OCI-LY3 (cell line): ENCODE data around the gene TBC1D5.

Experiments used
- H2AFZ ChIP-seq: fragments of 200-600, 300-600 bp; shearing (Covaris generic); 2 replicates; pipeline ENCODE4 v1.6.0; 2014; ENCODE audit warnings: antibody characterized with exemption, low read depth, low read length
- H3K27ac ChIP-seq: fragments of 200-600, 300-600 bp; sonication (generic); 2 replicates; pipeline ENCODE4 v1.5.1; 2014; ENCODE audit warnings: mild to moderate bottlenecking, low read length, moderate library complexity, mixed read lengths
- H3K27me3 ChIP-seq: fragments of 200-600, 300-600 bp; sonication (generic); 2 replicates; pipeline ENCODE4 v1.6.1; 2014; ENCODE audit warnings: low read depth, low read length, mixed read lengths
- H3K36me3 ChIP-seq: fragments of 200-600, 300-600 bp; sonication (generic); replicated peaks from 2 replicates; pipeline ENCODE3; 2014; ENCODE audit warnings: low read depth, low read length, mixed read lengths
- H3K4me1 ChIP-seq: fragments of 300-600, 200-600 bp; sonication (generic); 2 replicates; pipeline ENCODE4 v1.6.1; 2014; ENCODE audit warnings: low read length, mixed read lengths
- H3K4me2 ChIP-seq: fragments of 200-600, 300-600 bp; sonication (generic); 2 replicates; pipeline ENCODE4 v1.6.1; 2014; ENCODE audit warnings: low read length, mixed read lengths
- H3K4me3 ChIP-seq: fragments of 300-600, 200-600 bp; sonication (generic); 2 replicates; pipeline ENCODE4 v1.5.1; 2014; ENCODE audit warnings: antibody characterized with exemption, mild to moderate bottlenecking, low read length, moderate library complexity
- H3K79me2 ChIP-seq: fragments of 300-600, 200-600 bp; shearing (Covaris generic); 2 replicates; pipeline ENCODE4 v1.6.1; 2014; ENCODE audit warnings: mild to moderate bottlenecking, low read length, mixed read lengths
- H3K9ac ChIP-seq: fragments of 300-600, 200-600 bp; shearing (Covaris generic); 2 replicates; pipeline ENCODE4 v1.6.0; 2014; ENCODE audit warnings: mild to moderate bottlenecking, low read length, moderate library complexity
- H3K9me3 ChIP-seq: fragments of 200-600, 300-600 bp; shearing (Covaris generic); 2 replicates; pipeline ENCODE4 v1.6.1; 2014; ENCODE audit warnings: low read length, mixed read lengths; ENCODE audit not compliant: insufficient read depth
- H4K20me1 ChIP-seq: fragments of 200-600, 300-600 bp; sonication (generic); 2 replicates; pipeline ENCODE4 v1.6.1; 2016; ENCODE audit warnings: low read length, mixed read lengths; ENCODE audit not compliant: insufficient read depth
- EZH2phosphoT487 ChIP-seq: fragments of 200-600 bp; shearing (Covaris generic); IDR thresholded peaks from 2 replicates; pipeline ENCODE4 v1.6.1; 2018; ENCODE audit warnings: antibody characterized with exemption, mixed run types, low read depth
- TF ChIP-seq, protein P1 (sequence below): fragments of 200-600, 300-600 bp; sonication (generic); IDR thresholded peaks from 2 replicates; pipeline ENCODE4 v1.5.1; 2014; ENCODE audit warnings: antibody characterized with exemption, low read length, low read depth

TBC1D5 gene

DNA sequence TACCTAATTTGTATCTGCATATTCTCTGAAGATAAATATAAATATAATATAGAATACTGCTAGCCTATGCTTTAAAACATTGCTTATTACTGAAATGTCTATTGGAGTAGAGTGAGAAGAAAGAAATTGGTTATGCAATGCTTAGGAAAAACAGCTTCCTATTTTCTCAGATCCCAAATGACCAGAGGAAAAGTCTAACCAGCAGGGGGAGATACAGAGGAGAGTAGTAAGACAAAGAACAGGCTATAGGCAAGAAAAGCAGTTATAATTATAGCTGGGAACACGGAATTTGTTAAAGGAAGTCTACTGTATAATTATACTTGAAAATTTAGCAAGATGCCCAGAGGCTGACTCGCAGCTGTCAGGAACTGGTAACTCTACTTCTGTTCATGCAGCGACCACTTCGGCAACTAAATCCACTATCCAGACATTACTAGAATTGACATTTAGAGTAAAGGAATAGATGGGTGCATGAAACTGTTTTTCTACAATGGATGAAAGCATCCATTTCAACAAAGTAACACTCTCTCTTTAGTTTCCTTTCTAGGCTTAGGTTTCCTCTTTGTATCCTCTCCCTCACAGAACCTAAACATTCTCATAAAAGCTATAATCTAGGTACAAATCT is 97.2 kb downstream of the TBC1D5 start:
- H2AFZ ChIP-seq, result no peak overlapping the region
- H3K27ac ChIP-seq, result no peak overlapping the region
- no peak overlapping the region for H3K4me2 ChIP-seq
- no peak overlapping the region for H3K4me3 ChIP-seq
- no peaks in the 10 kb centered on the region for H3K27me3 ChIP-seq
- TF ChIP-seq EZH2phosphoT487, result no peak
- TF ChIP-seq, protein P1, sequence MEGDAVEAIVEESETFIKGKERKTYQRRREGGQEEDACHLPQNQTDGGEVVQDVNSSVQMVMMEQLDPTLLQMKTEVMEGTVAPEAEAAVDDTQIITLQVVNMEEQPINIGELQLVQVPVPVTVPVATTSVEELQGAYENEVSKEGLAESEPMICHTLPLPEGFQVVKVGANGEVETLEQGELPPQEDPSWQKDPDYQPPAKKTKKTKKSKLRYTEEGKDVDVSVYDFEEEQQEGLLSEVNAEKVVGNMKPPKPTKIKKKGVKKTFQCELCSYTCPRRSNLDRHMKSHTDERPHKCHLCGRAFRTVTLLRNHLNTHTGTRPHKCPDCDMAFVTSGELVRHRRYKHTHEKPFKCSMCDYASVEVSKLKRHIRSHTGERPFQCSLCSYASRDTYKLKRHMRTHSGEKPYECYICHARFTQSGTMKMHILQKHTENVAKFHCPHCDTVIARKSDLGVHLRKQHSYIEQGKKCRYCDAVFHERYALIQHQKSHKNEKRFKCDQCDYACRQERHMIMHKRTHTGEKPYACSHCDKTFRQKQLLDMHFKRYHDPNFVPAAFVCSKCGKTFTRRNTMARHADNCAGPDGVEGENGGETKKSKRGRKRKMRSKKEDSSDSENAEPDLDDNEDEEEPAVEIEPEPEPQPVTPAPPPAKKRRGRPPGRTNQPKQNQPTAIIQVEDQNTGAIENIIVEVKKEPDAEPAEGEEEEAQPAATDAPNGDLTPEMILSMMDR, result peak; percentile 81
- no peaks in the 10 kb centered on the region for H3K9me3 ChIP-seq
- H3K36me3 ChIP-seq, result no peaks in the 10 kb centered on the region
- peaks cover 16% of the 10 kb centered on the region for H3K79me2 ChIP-seq
- H3K9ac ChIP-seq, result no peak overlapping the region
- H3K4me1 ChIP-seq, result no peaks in the 10 kb centered on the region; the same call in 1 of the 2 replicates
- H4K20me1 ChIP-seq, result peaks cover 36% of the 10 kb centered on the region

DNA sequence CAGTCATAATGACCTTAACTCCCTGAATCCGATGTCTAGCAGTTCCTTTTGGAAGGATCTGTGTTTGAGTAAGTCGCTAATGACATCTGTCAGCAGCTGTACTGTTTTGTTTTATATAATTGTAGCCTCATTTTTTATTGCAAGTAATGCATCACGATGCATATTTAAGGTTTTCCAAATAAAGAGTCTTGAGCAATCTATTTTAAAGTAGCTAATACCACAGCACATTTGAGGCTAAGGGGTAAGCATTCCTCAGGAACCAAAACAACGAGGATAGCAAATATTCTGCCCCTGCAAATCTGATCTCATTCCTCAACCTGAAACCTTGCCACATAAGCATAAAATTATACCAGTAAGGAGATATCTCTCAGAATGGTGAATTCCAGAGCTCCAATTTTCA is 98.7 kb downstream of the TBC1D5 start:
- Histone ChIP-seq H3K9ac (no peak overlapping the region), H2AFZ (no peak overlapping the region), H3K79me2 (peaks cover 16% of the 10 kb centered on the region), H3K27me3 (no peaks in the 10 kb centered on the region), H3K9me3 (no peaks in the 10 kb centered on the region), H4K20me1 (peaks cover 38% of the 10 kb centered on the region), H3K4me1 (no peaks in the 10 kb centered on the region; the same call in 1 of the 2 replicates), H3K36me3 (no peaks in the 10 kb centered on the region), H3K27ac (no peak overlapping the region), H3K4me3 (no peak overlapping the region), H3K4me2 (no peak overlapping the region)
- TF ChIP-seq, protein P1, result no peak
- no peak for TF ChIP-seq EZH2phosphoT487

DNA sequence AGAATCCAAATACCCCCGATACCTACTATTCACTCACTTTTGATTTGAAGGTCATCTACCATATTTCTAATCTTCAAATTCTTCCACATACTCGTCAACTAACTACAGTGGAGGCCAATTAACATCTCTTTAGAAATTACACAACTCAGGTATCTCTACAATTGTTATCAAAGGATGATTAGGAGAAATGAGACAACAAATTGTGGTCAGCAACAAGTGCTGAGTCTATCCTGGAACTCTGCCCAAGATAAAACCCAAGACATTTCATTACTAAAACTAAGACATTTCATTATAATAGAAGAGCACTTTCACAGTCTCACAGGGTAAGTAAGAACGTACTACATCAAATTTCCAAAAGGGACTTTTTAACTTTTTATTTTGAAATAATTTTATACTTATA is 100.0 kb downstream of the TBC1D5 start:
- H3K4me2 ChIP-seq, result no peak overlapping the region
- no peak overlapping the region for H3K27ac ChIP-seq
- H3K9ac ChIP-seq, result no peak overlapping the region
- H3K4me1 ChIP-seq, result no peaks in the 10 kb centered on the region; the same call in 1 of the 2 replicates
- H2AFZ ChIP-seq, result no peak overlapping the region
- no peaks in the 10 kb centered on the region for H3K36me3 ChIP-seq
- no peak for TF ChIP-seq EZH2phosphoT487
- TF ChIP-seq, protein P1, result no peak
- no peaks in the 10 kb centered on the region for H3K9me3 ChIP-seq
- H3K4me3 ChIP-seq, result no peak overlapping the region
- H4K20me1 ChIP-seq, result peaks cover 28% of the 10 kb centered on the region
- H3K27me3 ChIP-seq, result no peaks in the 10 kb centered on the region
- H3K79me2 ChIP-seq, result peaks cover 9% of the 10 kb centered on the region

DNA sequence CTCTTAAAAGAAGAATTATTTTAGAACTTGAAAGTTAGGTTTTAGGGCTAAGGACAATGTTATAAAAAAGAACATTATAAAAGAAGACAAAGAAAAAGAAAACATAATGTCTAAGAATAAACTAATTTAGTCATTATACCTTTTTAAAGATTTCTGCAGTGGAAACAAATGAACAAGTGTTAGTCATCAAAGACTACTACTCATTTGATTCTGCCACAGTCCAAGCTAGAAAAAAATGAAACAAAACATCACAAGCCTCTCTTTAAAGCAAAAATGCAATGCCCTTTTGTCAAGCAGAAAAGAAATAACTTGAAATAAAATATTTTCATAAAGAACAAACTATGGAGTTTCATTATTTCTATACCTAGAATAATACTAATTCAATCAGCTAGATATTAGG is 102.0 kb downstream of the TBC1D5 start:
- Histone ChIP-seq H3K9ac (no peak overlapping the region), H3K27ac (no peak overlapping the region), H4K20me1 (peaks cover 10% of the 10 kb centered on the region), H3K27me3 (no peaks in the 10 kb centered on the region), H3K36me3 (no peaks in the 10 kb centered on the region), H3K4me2 (no peak overlapping the region), H2AFZ (no peak overlapping the region), H3K4me1 (no peaks in the 10 kb centered on the region), H3K4me3 (no peak overlapping the region), H3K79me2 (peaks cover 5% of the 10 kb centered on the region; the same call in 1 of the 2 replicates), H3K9me3 (no peaks in the 10 kb centered on the region)
- no peak for TF ChIP-seq EZH2phosphoT487
- TF ChIP-seq, protein P1, result no peak
